ENCODE measurements around the gene ELMO3.
A peak's percentile ranks its signal among the peaks of the same experiment; 100 is the strongest.

Gene ELMO3

DNA sequence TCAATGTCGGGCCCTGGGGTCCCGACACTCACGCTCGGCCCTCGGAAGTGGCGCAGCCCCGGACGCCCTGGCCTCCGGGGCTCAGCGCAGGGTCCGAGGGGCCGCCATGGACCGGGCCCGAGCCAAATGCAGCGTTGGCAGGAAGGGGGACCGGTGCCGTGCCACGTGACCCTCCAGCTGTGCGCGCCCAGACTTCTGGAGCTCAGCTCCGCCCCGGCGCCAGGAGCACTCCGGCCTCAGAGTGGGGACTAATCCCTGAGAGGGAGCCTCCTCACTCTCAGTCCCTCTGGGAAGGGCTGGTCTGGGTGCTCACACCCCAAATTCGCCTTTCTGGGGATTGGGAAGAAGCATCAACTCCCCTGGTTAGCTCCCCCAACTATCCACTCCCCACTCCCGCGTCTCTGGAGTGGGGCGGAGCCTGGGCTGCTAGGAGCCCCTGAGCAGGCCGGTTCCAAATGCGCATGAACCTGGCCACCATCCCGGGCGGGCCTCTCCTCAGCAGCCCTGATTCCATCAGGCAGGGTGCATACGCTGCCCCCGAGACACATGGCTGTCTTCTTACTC, 48.0 kb upstream of the ELMO3 start, which contains the start of gene B3GNT9:
B3GNT9 (minus strand) TSS at position 166 of the 564 bp plus-strand sequence. CDS start 513 bp downstream, outside the sequence.
- Histone ChIP-seq H3K9me3 (ENCODE audit: insufficient read depth, low read length) (no peaks in the 10 kb centered on the region), H3K27ac (ENCODE audit: low read length) (no peak within 1 kb of the TSS), H3K27me3 (ENCODE audit: low read depth, low read length) (no peaks in the 10 kb centered on the region), H2AFZ (ENCODE audit: low read depth, low read length) (no peak within 1 kb of the TSS), H3K36me3 (replicated peaks; ENCODE audit: low read depth, low read length) (peaks cover 23% of the 10 kb centered on the region), H4K20me1 (ENCODE audit: insufficient read depth, low read length) (no peaks in the 10 kb centered on the region), H3K9ac (ENCODE audit: low read length) (peak within 1 kb of the TSS; percentile 37), H3K4me3 (ENCODE audit: low read length) (peak within 1 kb of the TSS; percentile 74), H3K79me2 (ENCODE audit: low read length) (no peaks in the 10 kb centered on the region), H3K4me2 (ENCODE audit: low read length) (peak within 1 kb of the TSS; percentile 60), H3K4me1 (ENCODE audit: low read length) (no peaks in the 10 kb centered on the region)
- TF ChIP-seq, protein P1, sequence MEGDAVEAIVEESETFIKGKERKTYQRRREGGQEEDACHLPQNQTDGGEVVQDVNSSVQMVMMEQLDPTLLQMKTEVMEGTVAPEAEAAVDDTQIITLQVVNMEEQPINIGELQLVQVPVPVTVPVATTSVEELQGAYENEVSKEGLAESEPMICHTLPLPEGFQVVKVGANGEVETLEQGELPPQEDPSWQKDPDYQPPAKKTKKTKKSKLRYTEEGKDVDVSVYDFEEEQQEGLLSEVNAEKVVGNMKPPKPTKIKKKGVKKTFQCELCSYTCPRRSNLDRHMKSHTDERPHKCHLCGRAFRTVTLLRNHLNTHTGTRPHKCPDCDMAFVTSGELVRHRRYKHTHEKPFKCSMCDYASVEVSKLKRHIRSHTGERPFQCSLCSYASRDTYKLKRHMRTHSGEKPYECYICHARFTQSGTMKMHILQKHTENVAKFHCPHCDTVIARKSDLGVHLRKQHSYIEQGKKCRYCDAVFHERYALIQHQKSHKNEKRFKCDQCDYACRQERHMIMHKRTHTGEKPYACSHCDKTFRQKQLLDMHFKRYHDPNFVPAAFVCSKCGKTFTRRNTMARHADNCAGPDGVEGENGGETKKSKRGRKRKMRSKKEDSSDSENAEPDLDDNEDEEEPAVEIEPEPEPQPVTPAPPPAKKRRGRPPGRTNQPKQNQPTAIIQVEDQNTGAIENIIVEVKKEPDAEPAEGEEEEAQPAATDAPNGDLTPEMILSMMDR (IDR thresholded peaks at IDR 0.05; ENCODE audit: low read depth, low read length), result no peak
- no peak for TF ChIP-seq EZH2phosphoT487 (IDR thresholded peaks at IDR 0.05; ENCODE audit: low read depth)

DNA sequence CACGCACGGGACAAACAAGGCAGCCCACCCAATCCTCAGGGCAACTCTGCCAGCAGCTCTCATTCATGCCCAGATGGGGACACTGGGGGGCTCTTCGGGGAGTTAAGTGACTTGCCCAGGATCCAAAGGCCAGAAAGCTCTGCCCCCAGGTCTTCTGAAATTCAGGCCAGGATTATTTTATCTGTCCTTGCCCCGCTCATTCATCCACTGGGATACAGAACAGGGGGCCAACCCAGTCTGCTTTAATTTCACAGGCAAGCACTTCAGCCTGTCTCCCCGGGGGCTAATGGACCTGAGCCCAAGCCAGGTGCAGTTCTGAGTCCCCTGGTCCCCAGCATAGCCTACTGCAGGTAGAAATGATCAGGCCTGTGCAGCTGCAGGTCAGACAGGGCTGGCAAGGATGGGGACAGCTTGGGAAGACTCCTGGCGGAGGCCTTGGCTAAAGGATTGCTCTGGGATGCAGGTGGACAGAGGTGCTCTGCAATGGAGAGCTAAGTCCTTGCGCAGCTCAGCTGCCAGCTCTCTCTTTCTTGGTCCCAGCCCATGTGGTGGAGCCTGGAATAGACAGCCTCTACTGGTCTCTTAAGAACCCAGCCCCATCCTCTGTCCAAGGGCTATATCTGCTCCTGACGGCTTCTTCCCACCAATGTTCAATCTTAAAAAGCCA, 47.4 kb upstream of the ELMO3 start:
- H3K9ac ChIP-seq (ENCODE audit: low read length), result no peak overlapping the region
- no peak for TF ChIP-seq EZH2phosphoT487 (IDR thresholded peaks at IDR 0.05; ENCODE audit: low read depth)
- TF ChIP-seq, protein P1 (IDR thresholded peaks at IDR 0.05; ENCODE audit: low read depth, low read length), result no peak
- H3K79me2 ChIP-seq (ENCODE audit: low read length), result no peaks in the 10 kb centered on the region
- no peak overlapping the region for H2AFZ ChIP-seq (ENCODE audit: low read depth, low read length)
- no peak overlapping the region for H3K27ac ChIP-seq (ENCODE audit: low read length)
- no peaks in the 10 kb centered on the region for H4K20me1 ChIP-seq (ENCODE audit: insufficient read depth, low read length)
- peak overlapping the region; percentile 74 for H3K4me3 ChIP-seq (ENCODE audit: low read length)
- H3K27me3 ChIP-seq (ENCODE audit: low read depth, low read length), result no peaks in the 10 kb centered on the region
- no peaks in the 10 kb centered on the region for H3K9me3 ChIP-seq (ENCODE audit: insufficient read depth, low read length)
- peaks cover 20% of the 10 kb centered on the region for H3K36me3 ChIP-seq (replicated peaks; ENCODE audit: low read depth, low read length)
- peak overlapping the region; percentile 60 for H3K4me2 ChIP-seq (ENCODE audit: low read length)
- H3K4me1 ChIP-seq (ENCODE audit: low read length), result no peaks in the 10 kb centered on the region

GRCh38 chr16:67154578-67155294, 44.2 kb upstream of the ELMO3 start:
- Histone ChIP-seq H3K27ac (ENCODE audit: low read length) (no peak overlapping the region), H2AFZ (ENCODE audit: low read depth, low read length) (no peak overlapping the region), H3K27me3 (ENCODE audit: low read depth, low read length) (no peaks in the 10 kb centered on the region), H3K4me1 (ENCODE audit: low read length) (peaks cover 13% of the 10 kb centered on the region), H4K20me1 (ENCODE audit: insufficient read depth, low read length) (no peaks in the 10 kb centered on the region), H3K4me3 (ENCODE audit: low read length) (no peak overlapping the region), H3K79me2 (ENCODE audit: low read length) (peaks cover 8% of the 10 kb centered on the region), H3K36me3 (replicated peaks; ENCODE audit: low read depth, low read length) (peaks cover 5% of the 10 kb centered on the region), H3K4me2 (ENCODE audit: low read length) (no peak overlapping the region), H3K9ac (ENCODE audit: low read length) (no peak overlapping the region), H3K9me3 (ENCODE audit: insufficient read depth, low read length) (no peaks in the 10 kb centered on the region)
- TF ChIP-seq EZH2phosphoT487 (IDR thresholded peaks at IDR 0.05; ENCODE audit: low read depth), result no peak
- TF ChIP-seq, protein P1 (IDR thresholded peaks at IDR 0.05; ENCODE audit: low read depth, low read length), result no peak

All from OCI-LY3 (cell line).